Keratinocyte (primary cell): Measurements from ENCODE around the gene ANKRD30A. TPM values are rescaled to one million over a fixed set of nuclear protein-coding genes. Genes with fewer than 3 reads are reported as not detected.
"Not testable (repeated sequence)": the region's sequence is repeated elsewhere in the genome, so short reads cannot be mapped to it uniquely, and the experiment has no call there.

Experiments used
- DNase-seq: peaks from one replicate; pipeline ENCODE4 v3.0.0-alpha.2; 2011; ENCODE audit warnings: low read depth, missing footprints, low spot score
- FAIRE-seq: peaks from 2 replicates; lab custom pipeline; 2011; peaks lifted over from hg19 to GRCh38; lab: Jason Lieb, UNC
- H2AFZ ChIP-seq: 2 replicates; pipeline ENCODE4 v1.6.0; 2012; ENCODE audit warnings: low read length, control low read depth, inconsistent platforms; ENCODE audit not compliant: control insufficient read depth
- H3K27ac ChIP-seq: 2 replicates; pipeline ENCODE4 v1.5.1; 2011; ENCODE audit warnings: low read length; ENCODE audit not compliant: control insufficient read depth, insufficient read depth
- H3K27me3 ChIP-seq: 3 replicates; pipeline ENCODE4 v1.6.0; 2011; ENCODE audit warnings: low read length; ENCODE audit not compliant: control insufficient read depth, insufficient read depth; ENCODE audit errors: extremely low read depth
- H3K36me3 ChIP-seq, 2 experiments: 2 replicates in 1 of 2; 3 replicates in 1 of 2; pipeline ENCODE4 v1.5.1; 2011; ENCODE audit warnings: low read length in 2 of 2, mild to moderate bottlenecking in 1 of 2; ENCODE audit not compliant: control insufficient read depth in 2 of 2, insufficient read depth in 2 of 2; ENCODE audit errors: extremely low read depth in 1 of 2
- H3K4me1 ChIP-seq: 3 replicates; pipeline ENCODE4 v1.5.1; 2011; ENCODE audit warnings: low read length; ENCODE audit not compliant: control insufficient read depth, insufficient read depth; ENCODE audit errors: extremely low read depth
- H3K4me2 ChIP-seq: 3 replicates; pipeline ENCODE4 v1.6.0; 2011; ENCODE audit warnings: low read depth, low read length; ENCODE audit not compliant: control insufficient read depth, insufficient read depth; ENCODE audit errors: extremely low read depth
- H3K4me3 ChIP-seq, 3 experiments: fragments of 200-600 bp in 1 of 3; sonication (generic) in 1 of 3; 2 replicates in 2 of 3; 3 replicates in 1 of 3; pipeline ENCODE4 v1.5.1; 2011 to 2016; ENCODE audit warnings: low read length in 3 of 3, mild to moderate bottlenecking in 3 of 3, control low read depth in 2 of 3, inconsistent platforms in 1 of 3, low read depth in 1 of 3, mixed read lengths in 1 of 3, mixed run types in 1 of 3, moderate library complexity in 1 of 3; ENCODE audit not compliant: control insufficient read depth in 2 of 3, insufficient read depth in 2 of 3; ENCODE audit errors: extremely low read depth in 1 of 3
- H3K79me2 ChIP-seq: 2 replicates; pipeline ENCODE4 v1.6.0; 2012; ENCODE audit warnings: low read length; ENCODE audit not compliant: control insufficient read depth, insufficient read depth
- H3K9ac ChIP-seq: 3 replicates; pipeline ENCODE4 v1.6.0; 2011; ENCODE audit warnings: low read length; ENCODE audit not compliant: control insufficient read depth, insufficient read depth; ENCODE audit errors: extremely low read depth
- H3K9me1 ChIP-seq: 3 replicates; pipeline ENCODE4 v1.6.0; 2011; ENCODE audit warnings: low read length; ENCODE audit not compliant: control insufficient read depth, insufficient read depth; ENCODE audit errors: extremely low read depth
- H3K9me3 ChIP-seq: 2 replicates; pipeline ENCODE4 v1.5.1; 2012; ENCODE audit warnings: low read depth, low read length; ENCODE audit not compliant: control insufficient read depth
- H4K20me1 ChIP-seq: 3 replicates; pipeline ENCODE4 v1.6.0; 2011; ENCODE audit warnings: low read length; ENCODE audit not compliant: control insufficient read depth, insufficient read depth; ENCODE audit errors: extremely low read depth
- EZH2 ChIP-seq: IDR thresholded peaks from one replicate; pipeline ENCODE4 v1.6.1; 2012; ENCODE audit warnings: inconsistent platforms, mild to moderate bottlenecking, low read length, moderate library complexity
- dilution Hi-C: fragments of 300-500 bp; cut with MboI; formaldehyde crosslinking; loops from one replicate; pipeline ENCODE4 v1.7.0; 2020; ENCODE audit warnings: low sequenced_read_pairs; ENCODE audit not compliant: extremely low pct_ligation_motif_present
- polyA plus RNA-seq, 5 experiments: library from polyadenylated mRNA; depleted of rRNA in 3 of 5; stranded (reverse) in 3 of 5; stranded (forward) in 1 of 5; unstranded in 1 of 5; fragments of >200 nt; gene quantifications; 1 replicate in 1 of 5; 2 replicates in 3 of 5; 3 replicates in 1 of 5; pipeline versions ENCODE4 v1.2.1 to v1.2.3, GENCODE V29; 2011 to 2012; ENCODE audit warnings: missing spikeins in 2 of 5, low read depth in 1 of 5, low replicate concordance in 1 of 5
- TF ChIP-seq, protein P1 (sequence below), 3 experiments: IDR thresholded peaks in 1 of 3; conservative IDR thresholded peaks in 1 of 3; optimal IDR thresholded peaks in 1 of 3; 2 replicates in 2 of 3; 3 replicates in 1 of 3; pipeline versions ENCODE3 to v1.5.1; 2011; ENCODE audit warnings: low read length in 3 of 3, mild to moderate bottlenecking in 3 of 3, moderate library complexity in 2 of 3, control low read depth in 1 of 3, inconsistent platforms in 1 of 3; ENCODE audit not compliant: insufficient read depth in 2 of 3; ENCODE audit errors: extremely low read depth in 1 of 3

The ANKRD30A gene
- polyA plus RNA-seq, 1 donor (not counting 4 experiments of a cell fraction or from before 2014, with no cell fraction given), result not detected

DNA sequence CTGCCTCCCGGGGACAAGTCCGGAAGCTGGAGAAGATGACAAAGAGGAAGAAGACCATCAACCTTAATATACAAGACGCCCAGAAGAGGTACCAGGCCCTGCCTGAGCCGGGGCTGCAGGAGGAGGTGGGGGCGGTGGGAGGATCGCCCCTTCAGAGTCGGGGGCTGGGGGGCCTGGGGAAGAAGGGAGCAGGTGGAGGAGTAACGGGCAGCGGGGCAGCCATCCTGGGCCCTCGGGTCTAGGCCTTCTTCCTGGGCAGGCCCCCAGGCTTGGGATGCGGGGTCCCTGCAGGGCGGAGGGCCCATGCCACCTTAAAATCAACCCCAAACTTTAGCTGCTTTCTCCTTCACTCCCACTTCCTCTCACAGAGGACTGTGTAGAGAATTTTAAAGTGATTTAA is 523 bp downstream of the ANKRD30A start:
- Histone ChIP-seq H3K36me3 (no peaks in the 10 kb centered on the region), H3K4me2 (no peak overlapping the region), H3K4me3 (no peak overlapping the region), H3K9me3 (no peaks in the 10 kb centered on the region), H3K9me1 (no peaks in the 10 kb centered on the region), H3K27me3 (no peaks in the 10 kb centered on the region), H3K4me1 (no peaks in the 10 kb centered on the region), H3K79me2 (no peaks in the 10 kb centered on the region), H4K20me1 (no peaks in the 10 kb centered on the region), H2AFZ (no peak overlapping the region), H3K27ac (no peak overlapping the region), H3K9ac (no peak overlapping the region)
- dilution Hi-C loops, result no loop called here
- TF ChIP-seq EZH2, result no peak
- TF ChIP-seq, protein P1, sequence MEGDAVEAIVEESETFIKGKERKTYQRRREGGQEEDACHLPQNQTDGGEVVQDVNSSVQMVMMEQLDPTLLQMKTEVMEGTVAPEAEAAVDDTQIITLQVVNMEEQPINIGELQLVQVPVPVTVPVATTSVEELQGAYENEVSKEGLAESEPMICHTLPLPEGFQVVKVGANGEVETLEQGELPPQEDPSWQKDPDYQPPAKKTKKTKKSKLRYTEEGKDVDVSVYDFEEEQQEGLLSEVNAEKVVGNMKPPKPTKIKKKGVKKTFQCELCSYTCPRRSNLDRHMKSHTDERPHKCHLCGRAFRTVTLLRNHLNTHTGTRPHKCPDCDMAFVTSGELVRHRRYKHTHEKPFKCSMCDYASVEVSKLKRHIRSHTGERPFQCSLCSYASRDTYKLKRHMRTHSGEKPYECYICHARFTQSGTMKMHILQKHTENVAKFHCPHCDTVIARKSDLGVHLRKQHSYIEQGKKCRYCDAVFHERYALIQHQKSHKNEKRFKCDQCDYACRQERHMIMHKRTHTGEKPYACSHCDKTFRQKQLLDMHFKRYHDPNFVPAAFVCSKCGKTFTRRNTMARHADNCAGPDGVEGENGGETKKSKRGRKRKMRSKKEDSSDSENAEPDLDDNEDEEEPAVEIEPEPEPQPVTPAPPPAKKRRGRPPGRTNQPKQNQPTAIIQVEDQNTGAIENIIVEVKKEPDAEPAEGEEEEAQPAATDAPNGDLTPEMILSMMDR (optimal IDR thresholded peaks at IDR 0.05 in 1 of 3, IDR thresholded peaks at IDR 0.05 in 1 of 3, conservative IDR thresholded peaks at IDR 0.05 in 1 of 3; ENCODE audit: extremely low read depth in 1 of 3, insufficient read depth in 2 of 3, low read length in 3 of 3), result no peak
- no peak for FAIRE-seq
- no peak for DNase-seq

DNA sequence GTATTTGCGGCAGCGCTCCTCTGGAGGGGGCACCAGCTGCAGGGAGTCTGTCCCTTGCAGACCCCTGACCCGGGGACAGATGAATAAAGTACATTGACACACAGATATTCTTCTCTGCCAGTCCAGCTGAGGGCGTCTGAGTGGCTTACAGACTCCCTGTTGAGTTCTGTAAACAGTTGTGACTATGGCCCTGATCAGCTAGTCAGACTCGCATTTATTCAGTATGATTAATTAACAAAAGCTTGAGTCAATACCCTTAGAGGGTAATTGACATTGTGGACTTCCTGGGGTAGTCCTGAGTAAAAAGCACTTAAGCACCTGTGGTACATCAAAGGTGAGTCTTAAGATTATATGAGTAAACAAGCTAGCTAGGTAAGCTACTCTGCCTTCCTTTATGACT is 21.0 kb downstream of the ANKRD30A start:
- FAIRE-seq (no peak), DNase-seq (no peak)

DNA sequence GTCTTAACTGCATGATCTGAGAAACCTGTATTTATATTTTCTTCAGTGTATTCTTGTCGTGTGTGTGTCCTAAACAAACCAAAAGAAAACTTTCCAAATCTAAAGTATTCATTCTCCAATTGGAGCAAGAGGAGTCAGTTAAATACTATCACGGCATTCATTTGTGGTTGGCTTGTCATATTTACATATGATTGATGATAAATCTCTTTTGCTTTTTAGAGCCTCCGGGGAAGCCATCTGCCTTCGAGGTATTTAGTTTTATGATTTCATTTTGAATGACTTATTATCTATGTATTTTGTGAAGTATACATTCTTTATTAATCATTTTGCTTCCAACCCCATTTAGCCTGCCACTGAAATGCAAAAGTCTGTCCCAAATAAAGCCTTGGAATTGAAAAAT is 37.0 kb downstream of the ANKRD30A start:
- H3K9me3 ChIP-seq, FAIRE-seq, H3K9me1 ChIP-seq, H3K79me2 ChIP-seq, H3K27me3 ChIP-seq, H2AFZ ChIP-seq, H3K9ac ChIP-seq, H3K4me2 ChIP-seq, H3K36me3 ChIP-seq, DNase-seq, H3K4me3 ChIP-seq, H4K20me1 ChIP-seq, H3K27ac ChIP-seq, dilution Hi-C loops, H3K4me1 ChIP-seq: not testable (repeated sequence)

More for the DNA sequence above, 21.0 kb downstream of the ANKRD30A start:
- H3K9ac ChIP-seq, result no peak overlapping the region
- TF ChIP-seq, protein P1 (optimal IDR thresholded peaks at IDR 0.05 in 1 of 3, IDR thresholded peaks at IDR 0.05 in 1 of 3, conservative IDR thresholded peaks at IDR 0.05 in 1 of 3; ENCODE audit: extremely low read depth in 1 of 3, insufficient read depth in 2 of 3, low read length in 3 of 3), result no peak
- TF ChIP-seq EZH2, result no peak
- H3K4me3 ChIP-seq, result no peak overlapping the region
- no peaks in the 10 kb centered on the region for H3K4me1 ChIP-seq
- dilution Hi-C loops, result no loop called here
- H2AFZ ChIP-seq, result no peak overlapping the region
- no peaks in the 10 kb centered on the region for H3K36me3 ChIP-seq
- H3K27ac ChIP-seq, result no peak overlapping the region
- H3K27me3 ChIP-seq, result no peaks in the 10 kb centered on the region
- H3K9me3 ChIP-seq, result no peaks in the 10 kb centered on the region
- no peak overlapping the region for H3K4me2 ChIP-seq
- H4K20me1 ChIP-seq, result no peaks in the 10 kb centered on the region
- H3K9me1 ChIP-seq, result no peaks in the 10 kb centered on the region
- H3K79me2 ChIP-seq, result no peaks in the 10 kb centered on the region

DNA sequence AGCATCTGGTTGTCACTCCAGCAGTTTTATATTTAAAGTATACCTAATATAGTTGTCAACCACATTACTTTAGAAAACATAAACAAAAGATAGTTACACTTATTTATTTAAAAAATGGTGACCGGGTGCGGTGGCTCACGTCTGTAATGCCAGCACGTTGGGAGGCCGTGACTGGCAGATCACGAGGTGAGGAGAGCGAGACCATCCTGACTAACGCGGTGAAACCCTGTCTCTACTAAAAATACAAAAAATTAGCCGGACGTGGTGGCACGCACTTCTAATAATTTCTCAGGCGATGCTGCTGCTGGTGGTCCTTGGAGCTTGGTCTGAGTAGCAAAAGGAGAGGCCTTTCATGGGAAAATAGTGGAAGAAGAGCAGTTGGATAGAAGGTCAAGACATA is 46.5 kb downstream of the ANKRD30A start:
- H3K4me1 ChIP-seq, H2AFZ ChIP-seq, H3K27me3 ChIP-seq, H3K9me3 ChIP-seq, dilution Hi-C loops, H3K9me1 ChIP-seq, FAIRE-seq, H3K79me2 ChIP-seq, DNase-seq, H4K20me1 ChIP-seq, H3K9ac ChIP-seq, H3K4me2 ChIP-seq, H3K36me3 ChIP-seq, H3K4me3 ChIP-seq, H3K27ac ChIP-seq: not testable (repeated sequence)
